ENCODE data around the gene SP7.
"Not testable (repeated sequence)": the region's sequence is repeated elsewhere in the genome, so short reads cannot be mapped to it uniquely, and the experiment has no call there.

SP7 gene

GRCh38 chr12:53345486-53346188 lies 9.5 kb upstream of the SP7 start:
- DNase-seq: no peak

GRCh38 chr12:53344824-53345485 lies 8.8 kb upstream of the SP7 start:
- DNase-seq: peak; percentile 74 to 79

GRCh38 chr12:53344487-53344823 lies 8.3 kb upstream of the SP7 start:
- DNase-seq: no peak

GRCh38 chr12:53343969-53344368 lies 7.8 kb upstream of the SP7 start:
- no peak for DNase-seq

- no peak for DNase-seq
Measured at GRCh38 chr12:53343449-53343848, 7.3 kb upstream of the SP7 start.

GRCh38 chr12:53340398-53340797 lies 4.2 kb upstream of the SP7 start:
- no peak for DNase-seq

GRCh38 chr12:53338916-53339315 lies 2.8 kb upstream of the SP7 start:
- DNase-seq: no peak

GRCh38 chr12:53338017-53338416 lies 1.9 kb upstream of the SP7 start:
- DNase-seq: no peak

- no peak for DNase-seq
Measured at GRCh38 chr12:53334822-53335221, 1.3 kb downstream of the SP7 start.

GRCh38 chr12:53333845-53334244 lies 2.3 kb downstream of the SP7 start:
- DNase-seq: no peak

- no peak for DNase-seq
Measured at GRCh38 chr12:53333289-53333688, 2.9 kb downstream of the SP7 start.

- DNase-seq: no peak
Measured at GRCh38 chr12:53332744-53333143, 3.4 kb downstream of the SP7 start.

GRCh38 chr12:53332339-53332738 lies 3.8 kb downstream of the SP7 start:
- not testable (repeated sequence) for DNase-seq

GRCh38 chr12:53330671-53331070 lies 5.5 kb downstream of the SP7 start:
- DNase-seq: no peak

GRCh38 chr12:53328043-53328435 lies 8.1 kb downstream of the SP7 start:
- DNase-seq: no peak

GRCh38 chr12:53327435-53328042 lies 8.6 kb downstream of the SP7 start:
- DNase-seq: peak in 1 of 2 donors; percentile 28

GRCh38 chr12:53326460-53327185 lies 9.5 kb downstream of the SP7 start:
- no peak for DNase-seq

- peak in 1 of 2 donors; percentile 25 for DNase-seq
Measured at GRCh38 chr12:53325511-53326061, 10.6 kb downstream of the SP7 start.

GRCh38 chr12:53324779-53325510 lies 11.2 kb downstream of the SP7 start:
- peak; percentile 85 to 89 for DNase-seq

- peak; percentile 40 to 61 for DNase-seq
Measured at GRCh38 chr12:53324113-53324778, 11.9 kb downstream of the SP7 start.

GRCh38 chr12:53320352-53321195 lies 15.6 kb downstream of the SP7 start:
- no peak for DNase-seq

Measured in CD4-positive, alpha-beta T cell treated with Interferon alpha-2 for 1 hour (primary cell).